ENCODE data around the gene KCTD16.

KCTD16 gene

DNA sequence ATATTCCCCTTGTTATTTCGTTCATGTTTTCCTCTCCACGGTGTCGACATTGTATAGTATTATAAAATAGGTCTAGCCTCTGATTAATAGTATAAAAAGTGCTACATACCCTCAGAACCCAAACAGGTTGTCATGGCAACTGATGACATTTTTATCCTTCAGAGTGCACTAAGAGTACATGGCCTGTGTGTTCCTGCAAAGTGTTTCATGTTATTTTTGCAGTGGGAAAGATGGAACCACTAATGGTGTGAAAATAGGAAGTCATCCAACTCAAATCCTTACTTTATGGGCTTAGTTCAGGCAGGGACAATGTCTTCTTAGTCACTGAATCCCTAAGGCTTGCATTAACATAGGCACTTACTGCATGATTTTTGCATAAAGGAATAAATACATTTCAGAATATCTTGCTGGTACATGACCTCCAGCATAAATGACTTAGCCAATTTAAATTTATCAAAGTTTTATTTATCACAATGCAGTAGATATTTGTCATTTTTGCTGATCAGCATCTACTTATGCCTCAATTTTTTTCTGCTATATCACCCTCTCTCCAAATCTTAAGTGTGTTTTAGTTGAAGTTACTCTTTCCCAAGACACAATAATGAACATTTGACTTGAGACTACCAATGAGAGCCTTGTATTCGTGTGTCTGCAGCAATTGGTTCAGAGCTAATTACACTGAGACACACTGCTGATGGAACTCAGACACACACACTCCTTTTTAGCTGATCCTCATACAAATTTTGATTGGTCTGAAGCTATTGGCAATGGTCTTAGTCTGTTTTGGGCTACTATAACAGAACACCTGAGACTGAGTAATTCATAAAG is 243.7 kb downstream of the KCTD16 start:
- DNase-seq, result no peak

DNA sequence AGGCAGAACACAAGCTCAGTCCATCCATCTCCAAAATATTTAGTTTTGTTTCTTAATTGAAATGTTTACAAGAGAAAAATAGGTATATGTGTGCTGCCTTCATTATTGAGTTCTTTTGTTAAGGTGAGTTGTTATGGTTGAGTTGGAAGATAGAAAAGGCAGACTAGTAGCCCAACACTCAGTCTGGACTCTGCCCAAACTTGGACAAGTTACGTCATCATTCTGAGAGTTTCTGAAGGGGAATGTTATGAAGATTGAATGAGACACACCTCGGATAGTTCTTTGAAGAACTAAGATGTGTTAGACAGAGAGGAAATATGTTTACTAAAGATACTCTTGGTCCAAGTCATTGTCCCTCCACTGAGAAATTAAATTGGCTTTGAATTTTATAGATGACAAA is 245.5 kb downstream of the KCTD16 start:
- DNase-seq, result no peak

DNA sequence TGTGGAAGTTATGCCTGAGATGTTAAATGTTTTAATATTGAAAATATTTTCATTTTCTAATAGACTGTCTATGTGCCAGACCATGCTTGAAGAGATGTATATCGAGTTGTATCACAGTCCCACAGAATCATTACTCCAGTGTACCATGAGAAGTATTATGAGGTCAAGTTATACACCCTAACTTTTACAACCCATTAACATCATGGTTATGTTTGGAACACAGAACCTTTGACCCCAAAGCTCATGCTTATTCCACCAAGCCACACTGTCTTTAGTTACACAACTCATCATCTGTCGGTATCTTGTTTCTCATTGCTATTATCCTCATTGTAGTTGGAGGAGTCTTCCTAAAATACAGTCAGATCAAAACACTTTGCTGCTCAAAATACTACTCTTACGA is 248.0 kb downstream of the KCTD16 start:
- no peak for DNase-seq

GRCh38 chr5:144421411-144421810 is 250.7 kb downstream of the KCTD16 start:
- DNase-seq, result peak in 1 of 2 donors; percentile 10

GRCh38 chr5:144422018-144422727 is 251.5 kb downstream of the KCTD16 start:
- DNase-seq, result no peak

- no peak for DNase-seq
Observed at GRCh38 chr5:144427866-144428265, 257.2 kb downstream of the KCTD16 start.

GRCh38 chr5:144428326-144428725 is 257.7 kb downstream of the KCTD16 start:
- DNase-seq, result no peak

DNA sequence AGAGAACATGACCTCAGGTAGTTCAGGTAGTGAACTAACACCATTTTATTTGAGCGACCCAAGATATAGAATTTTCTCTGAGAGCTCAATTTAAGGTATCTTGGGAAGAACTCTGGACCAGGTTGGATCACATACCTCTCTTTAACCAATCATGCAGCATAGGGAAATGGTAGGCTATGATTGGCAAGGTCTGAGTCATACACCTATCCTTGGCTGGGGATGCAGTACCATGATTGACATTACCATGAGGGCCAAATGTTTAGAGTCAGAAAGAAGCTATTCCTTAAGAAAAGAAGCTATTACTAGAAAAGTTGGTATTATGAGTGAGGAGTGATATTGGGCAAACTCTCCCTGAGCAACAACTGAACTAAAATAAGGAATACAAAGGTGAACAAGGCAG is 258.7 kb downstream of the KCTD16 start:
- no peak for DNase-seq

DNA sequence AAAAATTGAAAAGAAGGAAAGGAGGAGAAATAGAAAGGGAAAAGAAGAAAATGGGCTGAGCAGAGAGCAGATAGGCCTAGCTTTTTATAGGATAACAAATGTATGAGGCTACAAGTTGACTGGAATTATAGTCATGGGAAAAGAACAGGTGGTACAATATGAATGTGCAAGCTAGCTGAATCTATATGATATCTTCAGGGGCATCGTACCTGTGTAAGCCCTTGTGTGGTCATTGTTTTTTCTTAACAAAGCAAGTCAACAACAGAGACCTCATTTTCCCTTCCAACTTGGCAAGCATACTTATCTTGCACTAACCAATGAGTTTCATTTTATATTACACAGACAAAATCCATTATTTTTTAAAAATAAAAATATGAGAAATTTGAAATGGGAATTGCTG is 259.2 kb downstream of the KCTD16 start:
- DNase-seq, result no peak

DNA sequence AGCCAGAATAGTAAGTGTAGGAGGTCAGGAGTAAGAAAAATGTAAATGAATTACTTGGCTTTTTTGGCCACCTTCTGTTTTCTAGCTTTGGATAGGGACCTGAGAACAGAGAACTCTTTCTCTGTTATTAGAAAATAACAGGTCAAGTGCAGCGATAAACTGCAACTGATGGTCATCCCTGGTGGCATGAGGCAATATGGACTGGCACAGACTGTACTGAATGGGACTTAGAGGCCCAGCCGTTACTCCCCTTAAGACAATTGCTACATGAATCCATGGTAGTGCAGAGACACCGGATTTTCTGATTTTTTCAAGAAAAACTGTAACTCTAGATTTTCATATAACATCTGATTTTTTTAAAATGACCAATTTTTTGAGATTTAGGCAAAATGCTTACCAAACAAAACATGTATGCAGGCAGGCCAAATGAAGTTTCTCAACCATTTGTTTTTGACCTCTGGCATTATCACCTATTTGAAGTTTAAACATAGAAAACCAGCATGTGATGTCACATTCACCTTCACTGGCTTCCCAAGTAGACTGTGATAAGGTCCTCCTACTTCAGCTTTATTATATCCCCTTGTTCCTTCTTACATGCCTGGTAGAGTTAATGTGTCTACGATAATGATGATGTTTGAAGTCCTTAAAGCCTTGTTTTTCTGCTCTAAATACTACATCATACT is 262.6 kb downstream of the KCTD16 start:
- DNase-seq, result no peak

DNA sequence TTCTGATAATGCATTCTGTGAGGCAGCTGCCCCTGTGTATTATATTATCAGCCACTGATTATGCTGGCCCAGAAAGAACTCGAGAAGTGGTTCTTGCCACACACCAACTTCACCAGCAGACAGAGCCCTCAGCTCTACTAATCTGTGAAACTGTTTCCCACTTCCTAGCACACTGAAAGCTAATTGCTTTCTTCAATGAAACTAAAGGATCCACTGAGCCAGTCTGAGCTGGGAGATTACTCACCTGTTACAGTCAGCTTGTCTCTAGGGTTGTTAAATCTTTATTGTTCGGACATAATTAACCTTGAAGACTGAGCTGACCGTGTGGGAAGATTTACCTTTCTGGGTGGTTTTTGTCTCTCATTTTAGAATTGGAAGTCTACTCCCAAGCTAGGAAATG is 263.2 kb downstream of the KCTD16 start:
- DNase-seq, result no peak

DNA sequence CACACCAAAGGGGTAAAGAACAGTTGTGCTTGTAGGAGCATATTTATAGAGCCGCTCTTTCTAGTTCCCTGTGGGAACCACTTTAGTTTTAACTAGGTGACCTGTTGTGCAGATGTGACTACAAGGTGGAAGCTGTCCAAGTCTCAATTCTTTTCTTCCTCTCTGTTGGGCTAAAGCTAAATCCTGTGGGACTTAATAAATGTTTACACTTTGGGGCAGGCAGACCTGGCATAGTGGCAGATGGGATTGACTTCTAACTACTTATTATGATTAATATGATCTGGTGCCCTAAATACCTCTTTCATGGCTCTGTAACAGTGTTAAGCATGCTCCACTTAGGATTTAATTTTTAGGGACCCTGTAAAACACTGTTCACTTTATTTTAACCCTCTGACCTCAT is 265.3 kb downstream of the KCTD16 start:
- no peak for DNase-seq

GRCh38 chr5:144438237-144438636 is 267.6 kb downstream of the KCTD16 start:
- no peak for DNase-seq

- DNase-seq, result no peak
Observed at GRCh38 chr5:144448457-144448856, 277.8 kb downstream of the KCTD16 start.

DNA sequence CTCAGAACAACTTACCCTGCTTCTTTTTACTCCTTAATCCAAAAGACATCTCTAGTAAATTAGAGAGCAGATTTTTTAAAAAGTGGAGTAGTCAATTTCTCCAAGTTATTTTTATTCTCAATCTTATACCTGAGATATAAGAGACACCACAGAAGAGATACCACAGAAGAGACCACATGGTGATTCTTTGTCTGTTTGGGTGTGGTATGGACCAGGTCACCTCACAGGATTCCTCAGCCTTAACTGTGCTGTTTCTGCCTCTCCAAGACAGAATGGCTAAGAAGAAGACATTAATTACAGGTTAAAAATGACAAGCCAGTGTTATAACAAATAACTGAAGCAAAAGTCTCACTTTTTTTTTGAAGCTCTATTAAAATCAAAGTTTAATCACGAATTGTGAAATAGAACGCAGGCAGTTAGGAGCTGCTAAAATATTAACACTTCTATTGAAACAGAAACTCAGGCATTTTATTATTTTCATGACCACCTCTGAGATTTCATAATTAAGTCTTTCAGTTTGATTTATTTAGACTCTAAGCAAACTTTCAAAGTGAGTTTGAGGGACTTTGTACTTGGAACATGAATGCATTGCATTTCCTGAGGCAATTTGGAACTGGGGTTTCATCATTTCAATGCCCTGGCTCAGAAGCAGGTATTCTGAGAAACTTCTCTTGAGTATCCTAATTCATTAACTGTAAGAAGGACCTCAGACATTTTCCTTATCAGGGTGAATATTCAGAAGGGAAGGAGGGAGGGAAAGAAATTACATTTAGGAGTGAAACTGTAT is 280.7 kb downstream of the KCTD16 start:
- DNase-seq, result no peak

DNA sequence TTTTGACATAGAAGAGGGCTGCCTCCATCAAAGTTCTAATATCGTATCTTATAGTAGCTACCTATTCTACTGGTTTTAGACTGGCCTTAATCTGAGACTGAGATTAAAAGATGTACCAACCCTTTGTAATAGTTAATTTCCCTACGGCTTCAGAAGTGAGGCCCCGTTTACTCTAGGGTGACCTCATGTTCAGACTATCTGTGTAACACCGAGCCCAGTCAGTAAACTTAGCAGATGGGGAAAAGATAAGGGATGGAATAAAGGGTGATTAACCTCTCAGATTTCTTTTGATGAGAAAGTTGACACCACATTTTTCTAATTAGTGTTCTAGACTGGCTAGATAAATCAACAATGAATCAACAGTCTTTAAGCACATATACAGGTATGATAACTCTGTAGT is 283.1 kb downstream of the KCTD16 start:
- DNase-seq, result no peak

- DNase-seq, result no peak
Observed at GRCh38 chr5:144457160-144457559, 286.5 kb downstream of the KCTD16 start.

- DNase-seq, result no peak
Observed at GRCh38 chr5:144458216-144458615, 287.5 kb downstream of the KCTD16 start.

DNA sequence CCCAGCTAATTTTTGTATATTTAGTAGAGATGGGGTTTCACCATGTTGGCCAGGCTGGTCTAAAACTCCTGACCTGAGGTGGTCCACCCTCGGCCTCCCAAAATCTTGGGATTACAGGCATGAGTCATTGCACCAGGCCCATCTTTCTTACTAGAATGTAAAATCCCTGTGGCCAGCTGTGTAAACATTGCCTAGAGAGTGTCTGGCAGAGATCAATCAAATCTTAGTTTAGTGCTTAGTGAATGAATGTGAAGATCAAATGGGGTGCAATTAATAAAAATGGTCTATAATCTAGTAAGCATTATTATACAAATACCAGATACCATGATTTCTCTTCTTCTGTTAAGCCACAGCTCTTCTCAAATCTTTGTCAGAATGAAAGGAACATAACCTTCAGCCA is 289.9 kb downstream of the KCTD16 start:
- no peak for DNase-seq

DNA sequence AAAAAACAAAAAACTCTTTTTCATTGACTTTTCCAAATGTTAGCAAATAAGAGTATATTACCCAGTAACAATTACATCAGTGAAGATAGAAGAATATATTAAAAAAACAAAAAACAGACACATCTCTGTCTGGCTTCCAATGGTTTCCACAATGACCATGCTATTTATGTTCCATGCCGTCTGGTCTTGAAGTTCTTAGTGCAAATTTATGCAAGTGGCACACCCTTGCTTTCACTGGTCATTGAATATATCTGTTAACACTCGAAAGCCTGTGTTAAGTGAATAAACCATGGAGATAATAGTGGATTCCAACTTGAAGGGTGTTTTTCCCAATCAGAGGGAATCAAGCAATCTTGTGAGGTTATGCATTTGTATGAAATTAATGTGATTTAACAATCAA is 291.9 kb downstream of the KCTD16 start:
- DNase-seq, result no peak

DNA sequence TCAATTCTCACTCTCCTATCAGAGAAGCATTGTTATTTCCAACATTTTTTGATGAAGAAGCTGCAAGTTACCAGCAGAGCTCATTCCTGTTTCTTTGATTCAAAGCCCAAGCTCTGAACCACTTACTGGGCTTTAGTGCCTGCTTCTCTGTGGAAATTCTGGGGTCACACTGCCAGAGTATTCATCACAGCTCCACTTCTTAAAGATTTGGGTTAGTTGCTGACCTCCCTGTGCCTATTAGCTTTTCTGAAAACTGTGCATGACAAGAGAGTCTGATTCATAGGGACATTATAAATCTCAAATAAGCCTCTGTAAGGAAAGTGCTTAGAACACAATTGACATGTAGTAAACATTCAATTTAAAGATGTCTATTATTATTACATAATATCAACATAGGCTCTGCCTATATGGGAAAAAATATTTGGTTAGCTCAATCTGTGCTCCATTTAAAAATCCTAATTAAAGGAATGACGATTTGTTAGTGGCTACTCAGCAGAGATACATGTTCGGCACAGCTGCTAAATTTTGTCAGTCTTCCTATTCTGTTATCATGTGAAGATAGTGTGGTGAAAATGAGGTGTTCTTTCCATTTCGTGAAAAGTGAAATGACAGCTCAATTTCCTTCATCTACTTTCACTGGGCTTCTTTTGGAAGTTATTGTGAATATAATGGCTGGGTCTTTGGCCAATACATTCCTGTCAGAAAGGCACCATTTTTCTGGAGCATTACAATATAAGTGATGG is 293.0 kb downstream of the KCTD16 start:
- no peak for DNase-seq

GRCh38 chr5:144464306-144464705 is 293.6 kb downstream of the KCTD16 start:
- no peak for DNase-seq

Data from hippocampal formation (tissue), 2 donors.